Head of caudate nucleus (tissue), 42 donors: ENCODE data around the gene TLL1.

Source experiments
- DNase-seq, 42 donors: peaks; one replicate each; pipeline versions ENCODE4 v3.0.0 to v3.0.0-alpha.2; 2020 to 2021; ENCODE audit warnings: mixed read lengths in 7 of 42
- intact Hi-C: fragments of 100-400 bp; cut with DNase I; formaldehyde crosslinking; loops from one replicate; pipeline ENCODE4 v1.15.0; 2022

TLL1 gene

GRCh38 chr4:165872461-165873297 is at the start of gene TLL1:
TSS of gene TLL1 (plus strand) at chr4:165873237. CDS start at chr4:165873905, 668 bp downstream.
- peak in 31 of 42 donors; percentile 8 to 52 (median 27) for DNase-seq
- intact Hi-C loops: no loop called here

- DNase-seq: no peak
- intact Hi-C loops: no loop called here
Observed at GRCh38 chr4:165826166-165826565, 46.9 kb upstream of the TLL1 start.

GRCh38 chr4:165827018-165827417 is 46.0 kb upstream of the TLL1 start:
- intact Hi-C loops: no loop called here
- DNase-seq: no peak

DNA sequence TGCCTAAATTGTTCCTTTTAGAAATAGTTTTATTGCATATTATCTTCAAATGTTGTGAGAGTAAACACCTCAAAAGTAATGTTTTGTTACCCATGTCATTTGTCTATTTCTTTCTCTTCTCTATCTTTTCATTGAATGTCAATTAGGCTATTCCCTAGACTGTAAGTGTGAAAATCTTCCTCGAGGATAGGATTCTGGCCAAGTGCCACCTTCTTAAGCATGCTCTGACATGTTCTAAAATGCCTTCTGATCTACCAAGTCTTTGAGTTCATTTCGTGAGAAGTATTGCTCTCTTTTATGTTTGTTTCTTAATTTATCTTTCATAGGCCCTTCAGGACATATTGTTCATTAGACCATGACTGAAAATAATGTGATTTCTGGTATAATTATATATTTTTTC is 44.1 kb upstream of the TLL1 start:
- no peak for DNase-seq
- intact Hi-C loops: no loop called here

GRCh38 chr4:165834116-165834515 is 38.9 kb upstream of the TLL1 start:
- no peak for DNase-seq

GRCh38 chr4:165838575-165838974 is 34.5 kb upstream of the TLL1 start:
- intact Hi-C loops: no loop called here
- no peak for DNase-seq

More at GRCh38 chr4:165834116-165834515, 38.9 kb upstream of the TLL1 start:
- intact Hi-C loops: no loop called here

DNA sequence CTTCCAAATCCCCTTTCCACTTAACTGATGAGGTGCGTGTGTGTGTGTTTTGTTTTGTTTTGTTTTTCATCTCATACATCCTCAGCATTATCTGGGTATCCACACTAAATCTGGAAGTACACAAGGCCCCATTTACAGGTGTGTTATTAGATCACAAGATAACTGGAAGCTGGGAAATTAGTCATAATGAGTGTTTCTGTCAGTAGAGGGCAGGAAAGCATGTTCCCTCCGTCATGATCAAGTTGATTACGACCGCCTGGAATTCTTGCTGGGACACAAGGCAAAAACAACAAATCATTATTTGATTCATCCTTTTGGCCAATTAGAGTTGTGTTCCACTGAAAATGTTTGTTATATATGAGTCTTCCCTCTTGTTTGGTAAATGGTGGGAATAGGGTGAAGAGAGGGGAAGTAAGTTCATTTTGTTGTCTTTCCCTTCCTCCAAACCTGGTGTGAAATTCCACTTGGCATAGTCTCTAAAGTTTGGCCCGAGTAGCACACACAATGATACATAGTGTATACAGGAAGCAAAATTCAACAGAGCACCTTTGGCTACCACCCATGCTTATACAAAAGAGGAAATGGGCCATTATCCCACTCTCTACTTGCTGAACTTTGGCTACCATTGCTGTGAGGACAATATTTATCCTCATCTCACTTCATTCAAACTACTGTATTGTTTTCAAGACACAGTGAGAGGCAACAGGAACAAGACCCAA is 33.3 kb upstream of the TLL1 start:
- intact Hi-C loops: no loop called here
- DNase-seq: no peak

DNA sequence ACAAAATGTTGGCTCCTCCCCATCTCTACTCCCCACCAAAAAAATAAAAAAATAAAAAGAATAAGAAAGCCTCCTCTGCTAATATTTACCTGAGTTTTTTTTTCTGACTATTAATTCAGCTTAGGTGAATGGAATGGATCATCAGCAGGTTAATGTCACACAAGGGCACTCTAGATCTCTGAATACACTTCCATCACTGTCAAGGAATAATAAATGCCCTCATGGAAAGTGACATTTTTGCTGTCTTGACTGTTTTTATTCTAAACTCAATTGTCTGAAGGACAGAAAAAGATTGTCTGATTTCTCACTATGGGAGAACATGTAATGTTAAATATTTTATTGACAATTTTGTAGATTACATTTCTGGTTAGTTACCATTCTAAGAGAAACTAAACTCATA is 30.4 kb upstream of the TLL1 start:
- intact Hi-C loops: no loop called here
- no peak for DNase-seq

- DNase-seq: peak in 1 of 42 donors; percentile 3
- intact Hi-C loops: no loop called here
Observed at GRCh38 chr4:165844161-165844560, 28.9 kb upstream of the TLL1 start.

GRCh38 chr4:165851256-165851655 is 21.8 kb upstream of the TLL1 start:
- intact Hi-C loops: no loop called here
- no peak for DNase-seq

DNA sequence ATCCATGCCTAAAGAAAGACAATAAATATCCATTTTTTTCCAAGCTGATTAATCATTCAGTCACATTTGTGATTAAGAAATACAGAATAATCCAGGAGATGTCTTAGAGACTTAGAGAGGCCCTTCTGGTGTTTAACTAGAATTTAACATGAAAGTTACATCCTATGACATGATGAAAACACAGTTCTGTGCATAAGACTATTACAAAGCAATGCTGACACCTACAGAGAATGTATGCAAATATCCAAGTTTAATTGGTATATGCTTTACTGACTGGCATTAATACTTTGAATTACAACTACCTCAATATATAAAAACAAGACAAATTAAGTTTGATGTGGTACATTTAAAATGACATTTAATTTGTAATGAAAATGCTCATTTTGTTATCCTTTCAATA is 17.8 kb upstream of the TLL1 start:
- intact Hi-C loops: no loop called here
- DNase-seq: no peak

DNA sequence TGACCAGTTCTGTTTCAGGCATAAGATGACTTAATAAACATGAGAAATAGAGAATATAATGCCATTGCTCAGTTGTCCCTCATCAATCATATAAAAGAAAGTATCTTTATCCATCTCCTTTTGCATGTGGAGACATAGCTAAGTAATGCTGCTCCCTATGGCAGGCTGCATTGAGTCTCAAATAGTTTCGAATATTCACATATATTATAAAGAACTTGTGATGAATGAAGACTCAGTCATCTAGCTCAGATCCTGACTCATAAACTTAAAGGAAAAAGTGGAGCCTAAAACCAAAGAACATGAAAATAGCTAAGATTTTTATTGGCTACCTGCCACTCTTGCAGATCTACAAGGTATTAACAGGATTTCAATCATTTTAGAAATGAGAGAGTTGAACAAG is 11.7 kb upstream of the TLL1 start:
- no peak for DNase-seq
- intact Hi-C loops: no loop called here

DNA sequence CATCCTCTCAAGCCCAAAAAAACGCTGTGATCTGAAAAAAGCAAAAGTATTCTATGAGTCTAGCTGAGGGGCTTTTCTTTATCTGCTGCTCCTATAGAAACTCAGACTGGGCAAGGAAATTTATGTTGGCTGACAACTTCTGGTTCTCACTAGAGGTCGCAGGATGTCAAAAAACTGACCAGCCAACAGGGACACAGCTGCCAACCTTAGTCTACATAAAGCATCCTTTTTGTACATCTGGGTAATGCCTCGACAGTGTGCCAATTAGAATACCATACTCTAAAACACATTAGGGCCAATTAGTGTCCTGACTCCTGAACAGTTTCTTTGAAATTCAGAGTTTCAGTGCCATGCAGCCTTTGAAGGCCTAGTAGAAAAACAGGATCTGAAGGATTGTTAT is 8.8 kb upstream of the TLL1 start:
- DNase-seq: peak in 1 of 42 donors; percentile 26

GRCh38 chr4:165866019-165866650 is 6.9 kb upstream of the TLL1 start:
- intact Hi-C loops: no loop called here
- no peak for DNase-seq

More for the DNA sequence above, 8.8 kb upstream of the TLL1 start:
- intact Hi-C loops: no loop called here

DNA sequence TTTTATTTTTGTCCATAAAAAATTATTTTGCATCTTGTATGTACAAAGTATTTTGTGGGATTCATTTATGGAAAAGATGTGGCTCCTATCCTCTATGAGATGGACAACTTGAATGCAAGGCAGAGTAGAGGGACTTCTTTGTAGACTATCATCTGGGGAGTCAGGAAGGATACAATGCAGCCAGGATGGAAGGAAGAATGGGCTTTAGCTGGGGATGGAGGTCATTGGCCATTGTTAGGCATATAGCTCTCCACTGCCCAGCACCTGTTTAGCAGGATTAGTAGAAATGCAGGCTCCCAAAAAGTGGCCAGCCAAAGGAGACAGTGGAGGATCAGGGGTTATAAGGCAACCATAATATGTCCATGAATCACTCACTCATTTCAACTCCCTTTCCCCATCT is 5.1 kb upstream of the TLL1 start:
- intact Hi-C loops: no loop called here
- no peak for DNase-seq

GRCh38 chr4:165873298-165874071 is 448 bp downstream of the TLL1 start:
- intact Hi-C loops: no loop called here
- peak in 38 of 42 donors; percentile 2 to 65 (median 33) for DNase-seq

GRCh38 chr4:165874072-165874790 is 1.2 kb downstream of the TLL1 start:
- peak in 19 of 42 donors; percentile 6 to 48 (median 20) for DNase-seq
- intact Hi-C loops: no loop called here

DNA sequence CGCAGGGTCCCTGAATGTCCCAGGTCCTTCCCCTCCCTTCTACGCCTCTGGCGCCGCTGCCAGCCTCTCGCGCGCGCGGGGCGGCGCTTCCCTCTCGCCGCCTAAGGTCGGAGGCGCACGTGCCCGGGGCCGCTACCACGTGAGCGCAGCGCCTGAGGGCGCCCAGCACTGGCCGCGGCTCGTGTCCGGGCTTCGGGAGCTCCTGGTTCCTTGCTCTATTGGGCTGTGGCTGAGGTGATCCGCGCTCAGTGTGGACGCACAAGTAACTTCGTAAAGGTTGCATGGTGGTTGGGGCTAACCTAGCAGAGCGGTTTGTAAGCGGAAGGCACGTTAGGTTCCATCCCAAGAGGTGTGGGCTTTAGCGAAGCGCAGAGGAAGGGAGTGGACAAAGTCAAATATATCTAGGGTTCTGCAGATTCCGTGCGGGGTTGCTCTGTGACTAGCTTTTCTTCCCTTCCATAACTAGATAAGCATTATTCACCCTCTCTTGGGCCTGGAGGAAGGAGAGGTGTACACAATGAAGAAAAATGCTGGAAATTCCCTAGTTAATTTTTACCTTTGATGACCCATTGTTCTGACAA is 1.8 kb downstream of the TLL1 start:
- intact Hi-C loops: no loop called here
- DNase-seq: peak in 30 of 42 donors; percentile 15 to 62 (median 35)
